Activated CD4-positive, alpha-beta T cell treated with anti-CD3 and anti-CD28 coated beads, Interleukin-2, Interleukin-6, amounts not matched to agents 100 ng/mL and 50 ng/mL, durations not matched to agents 16 hours and 8 hours (primary cell): ENCODE measurements around the gene NFIA.
"Not testable (repeated sequence)": the region's sequence is repeated elsewhere in the genome, so short reads cannot be mapped to it uniquely, and the experiment has no call there.

Source experiments
- DNase-seq: peaks from one replicate; pipeline ENCODE4 v3.0.0-alpha.2; 2020

The NFIA gene

DNA sequence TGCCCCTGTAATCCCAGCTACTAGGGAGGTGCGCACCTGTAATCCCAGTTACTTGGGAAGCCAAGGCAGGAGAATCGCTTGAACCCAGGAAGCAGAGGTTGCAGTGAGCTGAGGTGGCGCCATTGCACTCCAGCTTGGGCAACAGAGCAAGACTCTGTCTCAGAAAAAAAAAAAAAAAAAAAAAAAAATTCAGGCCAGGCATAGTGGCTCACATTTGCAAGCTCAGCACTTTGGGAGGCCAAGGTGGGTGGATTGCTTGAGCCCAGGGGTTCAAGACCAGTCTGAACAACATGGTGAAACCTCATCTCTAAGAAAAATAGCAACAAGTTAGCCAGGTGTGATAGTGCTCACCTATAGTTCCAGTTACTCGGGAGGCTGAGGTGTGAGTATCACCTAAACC lies 20.8 kb upstream of the NFIA start:
- DNase-seq: not testable (repeated sequence)

DNA sequence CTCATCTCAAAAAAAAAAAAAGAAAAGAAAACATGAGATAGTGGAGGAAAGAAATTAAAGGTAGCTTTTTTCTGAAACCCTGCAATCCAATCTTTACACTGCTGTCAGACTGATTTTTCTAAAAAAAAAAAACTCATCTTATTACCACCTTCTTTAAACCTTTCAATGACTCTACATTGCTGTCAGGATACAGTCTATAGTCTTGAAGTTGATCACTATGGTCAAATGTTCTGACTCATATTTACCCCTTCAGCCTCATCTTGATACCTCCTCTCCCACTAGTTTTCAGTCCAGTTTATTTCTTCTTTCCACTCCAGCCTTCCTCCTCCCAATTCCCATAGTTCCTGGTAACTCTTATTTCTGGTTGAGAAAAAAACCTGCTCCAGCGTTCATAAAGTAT lies 17.7 kb upstream of the NFIA start:
- DNase-seq: no peak

DNA sequence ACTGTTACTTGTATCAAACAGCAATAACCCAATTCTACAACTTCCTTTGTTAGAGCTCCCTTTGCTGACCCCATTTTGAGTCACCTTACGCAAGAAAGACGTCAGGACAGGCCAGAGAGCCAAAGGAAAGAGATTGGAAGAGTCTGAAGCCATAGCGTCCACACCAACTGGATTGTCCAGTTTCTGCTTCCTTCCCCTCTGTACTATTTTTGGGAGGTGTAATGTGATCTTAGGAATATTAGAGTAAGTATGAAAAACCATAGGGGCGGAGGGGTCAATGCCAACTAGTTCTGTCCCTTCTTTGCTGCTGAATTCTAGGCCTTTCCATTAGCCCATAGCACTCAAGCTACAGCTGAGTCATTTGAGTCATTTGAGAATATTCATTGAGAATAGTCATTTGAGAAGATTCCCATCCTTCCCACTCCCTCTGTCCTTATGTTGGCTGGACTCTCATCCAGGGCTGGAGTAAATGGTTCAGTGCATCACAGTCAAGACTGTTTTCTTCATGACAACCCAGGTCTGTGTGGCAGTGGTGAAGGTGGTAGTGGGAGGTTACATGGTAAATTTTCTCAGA lies 14.8 kb upstream of the NFIA start:
- no peak for DNase-seq

DNA sequence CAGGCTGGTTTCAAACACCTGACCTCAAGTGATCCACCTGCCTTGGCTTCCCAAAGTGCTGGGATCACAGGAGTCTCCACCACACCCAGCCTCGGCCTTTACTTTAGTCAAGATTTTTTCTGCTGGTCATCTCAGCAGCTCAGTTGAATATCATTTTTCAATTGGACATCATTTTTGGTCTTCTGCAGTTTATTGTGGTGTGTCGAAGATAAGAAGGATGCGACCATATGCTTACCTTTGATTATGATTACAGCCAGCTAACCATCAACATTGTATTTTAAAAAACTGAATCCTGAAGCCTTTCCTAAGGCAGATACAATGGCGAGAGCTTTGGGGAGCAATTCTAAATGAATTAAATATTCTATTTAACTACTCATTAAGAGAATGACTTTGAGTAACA lies 12.3 kb upstream of the NFIA start:
- DNase-seq: no peak

DNA sequence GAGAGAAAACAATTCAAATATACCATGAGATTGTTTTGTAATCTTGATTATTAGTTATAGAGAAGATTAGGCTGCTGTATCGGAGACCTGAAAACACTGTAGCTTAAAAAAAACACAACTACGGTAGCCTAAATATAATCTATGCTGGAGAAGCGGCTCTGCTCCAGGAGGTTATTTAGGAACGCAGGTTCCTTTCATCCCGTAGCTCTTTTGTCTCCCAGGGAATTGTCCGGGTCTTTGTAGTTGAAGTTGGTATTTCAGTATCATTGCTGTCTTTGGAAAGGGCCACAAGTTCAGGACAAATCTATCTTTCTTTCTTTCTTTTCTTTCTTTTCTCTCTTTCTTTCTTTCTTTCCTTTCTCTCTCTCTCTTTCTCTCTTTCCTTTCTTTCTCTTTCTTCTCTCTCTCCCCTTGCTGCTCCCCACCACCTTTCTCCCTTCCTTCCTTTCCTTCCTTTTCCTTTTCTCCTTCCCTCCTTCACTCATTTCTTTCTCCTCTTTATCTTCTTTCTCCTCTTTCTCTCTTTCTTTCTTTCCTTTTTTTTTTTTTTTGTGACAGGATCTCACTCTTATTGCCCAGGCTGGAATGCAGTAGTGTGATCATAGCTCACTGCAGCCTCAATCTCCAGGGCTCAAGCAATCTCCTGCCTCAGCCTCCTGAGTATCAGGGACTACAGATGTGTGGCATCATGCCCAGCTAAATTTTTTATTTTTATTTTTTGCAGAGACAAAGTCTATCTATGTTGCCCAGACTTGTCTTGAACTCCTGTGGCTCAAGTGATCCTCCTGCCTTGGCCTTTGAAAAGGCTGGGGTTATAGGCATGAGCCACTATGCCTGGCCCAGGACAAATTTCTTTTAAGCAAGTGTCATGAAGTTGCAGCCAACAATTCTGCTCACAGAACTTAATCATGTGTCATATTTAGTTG lies 10.9 kb upstream of the NFIA start:
- no peak for DNase-seq

DNA sequence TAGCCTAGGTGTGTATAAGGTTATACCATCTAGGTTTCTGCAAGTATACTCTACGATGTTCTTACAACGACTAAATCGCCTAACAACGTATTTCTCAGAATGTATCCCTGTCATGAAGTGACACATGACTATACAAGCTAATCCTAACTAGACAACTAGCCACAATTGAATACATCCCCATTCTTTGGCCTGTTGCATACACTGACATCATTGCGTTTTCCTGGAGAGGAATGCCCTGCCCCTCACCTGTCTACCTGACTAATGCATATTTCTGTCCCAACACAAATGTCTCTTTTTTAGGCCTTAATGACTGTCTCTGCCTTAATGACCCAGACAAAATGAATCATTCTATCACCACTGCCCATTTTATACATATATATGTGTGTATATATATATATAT lies 8.5 kb upstream of the NFIA start:
- no peak for DNase-seq

DNA sequence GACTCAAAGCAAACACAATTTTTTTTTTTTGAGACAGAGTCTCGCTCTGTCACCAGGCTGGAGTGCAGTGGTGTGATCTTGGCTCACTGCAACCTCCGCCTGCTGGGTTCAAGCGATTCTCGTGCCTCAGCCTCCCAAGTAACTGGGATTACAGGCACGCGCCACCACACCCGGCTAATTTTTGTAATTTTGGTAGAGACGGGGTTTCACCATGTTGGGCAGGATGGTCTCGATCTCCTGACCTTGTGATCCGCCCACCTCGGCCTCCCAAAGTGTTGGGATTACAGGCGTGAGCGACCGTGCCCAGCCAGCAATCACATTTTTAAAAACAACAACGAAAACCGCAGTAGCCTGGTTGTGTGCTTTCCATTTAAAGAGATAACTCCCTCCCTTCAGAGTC lies 6.5 kb upstream of the NFIA start:
- DNase-seq: not testable (repeated sequence)

DNA sequence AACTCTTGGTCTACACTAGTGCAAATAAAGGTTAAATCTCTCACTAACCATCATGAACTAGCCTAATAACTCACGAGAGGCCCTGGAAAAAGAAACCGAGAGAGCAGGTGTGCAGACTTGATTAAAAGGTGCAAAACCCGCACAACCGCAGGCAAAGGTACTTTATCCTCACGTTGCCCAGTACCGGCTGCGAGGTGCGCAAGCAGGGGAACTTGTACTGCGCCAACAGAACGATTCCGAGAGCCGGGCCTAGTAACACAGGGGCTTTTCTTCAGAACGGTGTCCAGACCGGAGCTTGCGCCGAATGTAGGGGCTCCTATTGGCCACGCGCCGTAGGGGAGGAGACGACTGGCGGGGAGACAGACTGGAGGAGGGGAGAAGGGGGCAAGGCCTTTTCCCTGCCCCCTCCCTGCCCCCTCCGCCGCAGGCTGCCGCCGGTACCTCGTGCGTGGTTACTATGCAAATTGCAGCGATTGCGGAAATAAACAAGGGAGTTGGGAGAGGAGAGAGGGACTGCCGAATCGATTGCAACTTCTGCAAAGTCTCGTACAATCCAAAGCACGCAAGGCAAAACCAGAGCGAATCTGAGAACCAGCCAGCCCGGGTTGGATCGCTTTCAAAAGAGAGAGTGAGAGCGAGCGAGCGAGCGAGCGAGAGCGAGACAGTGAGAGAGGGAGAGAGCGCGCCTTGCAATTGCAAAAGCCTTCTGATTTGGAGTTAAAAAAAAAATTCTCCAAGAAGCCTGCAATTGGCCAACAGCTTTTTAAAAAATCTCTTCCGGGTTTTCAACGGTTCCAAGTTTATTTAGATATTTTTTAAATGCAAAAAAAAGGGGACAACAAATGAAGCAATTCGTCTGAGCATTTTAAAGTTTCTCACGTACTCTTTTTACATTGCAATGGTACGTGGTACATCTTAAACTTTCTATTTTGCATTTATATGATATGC lies 5.4 kb upstream of the NFIA start:
- peak; percentile 84 for DNase-seq

DNA sequence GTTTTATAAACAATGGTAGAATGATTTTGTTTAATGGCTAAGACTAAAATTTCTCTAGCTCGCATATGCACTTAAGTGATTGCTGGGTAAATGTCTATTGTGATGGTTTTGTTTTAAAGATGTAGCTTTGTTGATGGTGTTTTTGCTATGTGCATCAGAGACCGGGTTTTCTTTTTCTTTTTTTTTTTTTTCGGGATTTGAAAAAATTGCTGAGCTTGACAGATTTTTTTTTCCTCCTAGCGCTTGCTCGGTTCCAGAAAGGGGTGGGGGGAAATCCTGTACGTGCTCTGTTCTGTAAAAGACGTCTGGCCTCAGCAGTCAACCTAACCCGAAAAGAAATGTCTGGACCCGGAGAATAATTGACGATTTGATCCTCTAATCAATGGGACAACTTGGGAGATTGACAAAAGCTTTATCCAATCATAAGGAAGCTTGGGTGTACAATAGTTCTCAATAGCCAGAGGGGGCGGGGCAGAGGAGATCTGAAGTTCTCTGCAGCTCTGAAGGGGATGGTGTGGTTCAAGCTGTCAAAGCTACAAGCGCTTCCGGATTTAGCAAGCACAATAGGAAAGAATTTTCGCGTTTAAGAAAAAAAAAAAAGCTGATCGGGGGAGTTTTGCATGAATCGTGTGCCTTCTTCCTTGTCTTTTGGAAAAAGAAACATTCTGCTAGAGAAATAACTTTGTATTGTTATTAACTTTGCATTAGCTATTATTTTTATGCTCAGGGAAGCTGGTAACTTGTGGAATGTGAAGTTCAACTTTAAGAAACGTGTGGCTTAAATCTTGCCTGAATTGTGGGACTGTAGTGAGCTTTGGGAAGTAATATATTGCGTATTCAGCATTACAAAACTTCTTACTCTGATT lies 4.5 kb upstream of the NFIA start:
- DNase-seq: peak; percentile 96

DNA sequence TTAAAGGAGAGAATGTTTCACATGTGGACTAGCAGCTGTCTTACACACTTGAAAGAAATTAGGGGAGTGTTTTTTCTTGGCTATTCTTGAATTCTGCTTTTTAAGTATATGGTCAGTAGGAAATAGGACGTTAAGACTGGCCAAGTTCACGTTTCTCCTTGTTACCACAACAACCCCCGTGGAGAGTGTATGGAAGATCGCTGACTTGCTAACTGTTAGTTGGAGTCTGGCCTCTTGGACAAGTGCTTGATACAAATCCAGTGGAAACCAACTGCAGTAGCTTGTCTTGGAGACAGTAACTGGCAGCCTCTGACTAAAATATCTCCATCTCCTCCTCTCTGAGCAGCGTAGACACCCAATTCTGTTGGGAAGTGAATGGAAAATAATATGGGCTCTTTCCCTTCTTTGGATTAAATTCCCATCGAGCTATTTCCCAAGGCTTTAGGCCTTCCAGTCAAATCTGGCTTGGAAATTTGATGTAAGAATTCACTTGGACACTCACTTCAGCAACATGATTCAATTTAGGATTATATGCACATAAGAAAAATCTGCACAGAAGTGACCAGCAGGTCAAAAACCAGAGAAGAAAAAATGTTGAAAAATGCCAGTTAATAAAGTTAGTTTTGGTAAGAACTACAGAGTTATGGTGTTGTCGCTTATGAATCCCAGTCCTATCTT lies 3.6 kb upstream of the NFIA start:
- DNase-seq: no peak

DNA sequence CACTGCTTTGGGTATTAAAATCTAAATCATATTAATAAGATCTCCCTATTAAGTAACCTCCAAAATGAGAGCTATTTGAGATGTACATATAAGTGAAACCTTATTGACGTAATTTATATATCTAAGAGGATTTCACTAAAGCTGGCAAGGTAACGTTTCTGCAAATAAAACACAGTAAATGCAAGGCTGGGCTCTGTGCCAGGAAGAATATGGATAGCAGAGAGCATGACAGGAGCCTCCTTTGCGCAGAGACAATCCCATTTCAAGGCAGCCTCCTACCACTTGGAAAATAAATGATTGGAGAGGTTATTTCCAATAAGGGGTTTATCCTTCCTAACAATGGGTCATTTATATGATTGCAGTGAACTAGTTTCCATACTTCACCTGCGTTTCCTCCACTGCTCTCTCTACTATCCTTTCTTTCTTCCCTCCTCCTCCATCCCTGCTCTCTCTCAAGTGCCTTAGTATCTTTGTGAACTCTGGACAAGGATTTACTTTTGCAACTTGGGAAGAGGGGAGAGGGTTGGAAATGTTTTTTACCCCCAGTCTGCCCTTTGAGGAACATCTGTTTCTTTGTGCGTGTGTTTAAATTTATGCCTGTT lies 3.0 kb upstream of the NFIA start:
- DNase-seq: no peak

DNA sequence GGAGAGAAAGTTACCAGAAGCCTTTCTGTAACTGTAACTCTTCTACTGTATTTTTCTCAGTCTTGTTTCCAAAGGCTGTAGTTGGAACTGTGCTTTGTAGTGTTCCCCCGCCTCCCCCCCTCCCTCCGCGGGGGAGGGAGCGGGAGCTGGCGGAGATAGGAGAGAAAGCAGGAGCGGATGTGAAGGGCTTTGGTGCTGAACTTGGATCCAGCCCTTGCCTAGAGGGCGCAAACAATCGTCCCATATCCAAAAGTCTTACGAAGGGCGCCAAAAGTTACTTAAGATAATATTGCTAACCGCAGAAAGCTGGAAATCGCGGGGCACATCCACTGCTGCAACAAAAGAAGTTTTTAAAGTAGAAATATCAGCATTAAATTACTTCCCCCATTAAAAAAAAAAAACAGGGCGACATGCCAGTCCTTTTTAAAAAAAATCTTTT lies 2.4 kb upstream of the NFIA start:
- no peak for DNase-seq

DNA sequence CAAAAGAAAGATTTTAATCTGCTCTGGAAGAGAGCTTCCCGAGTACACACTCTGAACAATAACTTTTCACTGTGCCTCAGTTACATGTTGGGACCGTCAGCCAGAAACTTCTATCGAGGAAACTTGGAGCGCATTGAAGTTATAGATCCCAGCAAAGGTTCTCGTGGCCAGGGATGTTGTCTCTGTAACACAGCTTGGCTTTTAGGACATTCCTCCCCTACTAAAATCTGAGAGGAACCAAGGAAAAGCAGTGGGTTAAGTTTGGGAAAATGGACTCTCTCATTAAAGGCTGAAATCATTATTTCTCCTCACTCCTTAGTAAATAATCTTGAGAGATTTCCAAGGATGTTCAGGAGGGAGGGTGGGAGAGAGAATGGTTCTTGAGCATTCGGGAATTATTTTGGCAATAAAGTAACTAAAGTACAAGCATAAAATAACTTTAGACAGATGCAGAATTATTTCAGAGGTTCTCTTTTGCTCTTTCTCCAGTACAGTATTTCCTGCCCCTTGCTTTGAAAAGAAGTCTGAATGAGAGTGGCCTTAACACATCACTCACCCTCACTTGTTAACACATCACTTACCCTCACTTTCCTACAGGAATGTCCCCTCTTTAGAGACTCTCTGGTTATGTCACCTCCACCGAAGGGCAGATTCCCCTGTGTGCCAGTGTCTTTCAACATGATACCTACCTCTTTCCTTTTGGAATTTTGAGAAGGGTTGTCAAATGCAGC lies 1.8 kb upstream of the NFIA start:
- DNase-seq: no peak

DNA sequence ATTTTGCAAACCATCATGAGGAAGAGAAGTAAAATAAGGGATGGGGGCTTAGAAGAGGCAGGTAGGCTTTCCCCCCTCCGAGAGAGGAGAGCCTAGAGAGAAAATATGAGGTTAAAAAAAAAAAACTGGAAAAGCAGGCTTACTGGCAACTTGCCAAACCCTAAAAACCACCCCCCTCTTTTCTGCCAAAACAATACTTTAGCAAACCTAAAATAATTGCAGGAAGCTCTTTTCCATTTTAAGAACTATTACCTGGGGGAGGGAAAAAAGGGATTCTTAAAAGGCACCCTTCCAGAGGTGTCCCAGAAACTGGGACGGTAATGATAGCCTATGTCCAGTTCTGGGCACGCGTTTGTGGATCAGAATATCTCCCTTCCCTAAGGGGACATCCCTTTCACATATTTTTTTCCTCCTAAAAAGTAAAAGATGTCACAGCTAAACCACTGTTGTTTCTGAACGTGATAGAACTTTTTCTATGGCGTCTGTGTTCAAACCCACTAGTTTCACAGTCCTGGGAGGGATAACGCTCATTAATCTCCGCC lies 1.1 kb upstream of the NFIA start:
- no peak for DNase-seq

DNA sequence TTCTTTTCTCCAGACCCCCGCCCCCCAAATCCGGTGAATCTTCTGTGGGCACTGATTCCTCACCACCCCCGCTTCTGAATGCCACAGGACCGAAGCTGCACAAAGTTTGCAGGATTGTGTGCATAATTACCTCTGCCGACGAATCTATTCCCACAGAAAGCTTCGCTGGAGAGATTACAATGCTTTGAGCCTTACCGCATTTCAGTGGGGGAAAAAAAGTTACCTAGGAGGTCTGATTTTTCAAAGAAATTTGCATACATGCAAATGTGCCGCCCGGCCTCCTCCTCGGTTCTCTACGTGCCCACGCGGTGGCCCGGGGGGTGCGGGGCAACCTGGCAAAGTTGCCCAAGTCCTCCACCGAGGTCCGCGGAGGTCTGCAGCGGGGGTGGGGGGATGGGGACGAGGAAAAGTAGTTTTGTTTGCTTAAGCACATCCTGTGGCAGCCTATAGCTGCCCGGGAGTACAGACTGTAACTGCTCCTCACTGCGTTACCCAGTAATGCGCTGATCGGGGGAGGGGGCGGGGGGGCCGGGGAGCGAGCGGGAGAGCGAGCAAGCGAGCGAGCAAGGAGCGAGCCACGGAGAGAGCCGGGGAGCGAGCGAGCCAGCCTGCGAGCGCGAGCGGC lies 563 bp upstream of the NFIA start:
- peak; percentile 29 for DNase-seq

DNA sequence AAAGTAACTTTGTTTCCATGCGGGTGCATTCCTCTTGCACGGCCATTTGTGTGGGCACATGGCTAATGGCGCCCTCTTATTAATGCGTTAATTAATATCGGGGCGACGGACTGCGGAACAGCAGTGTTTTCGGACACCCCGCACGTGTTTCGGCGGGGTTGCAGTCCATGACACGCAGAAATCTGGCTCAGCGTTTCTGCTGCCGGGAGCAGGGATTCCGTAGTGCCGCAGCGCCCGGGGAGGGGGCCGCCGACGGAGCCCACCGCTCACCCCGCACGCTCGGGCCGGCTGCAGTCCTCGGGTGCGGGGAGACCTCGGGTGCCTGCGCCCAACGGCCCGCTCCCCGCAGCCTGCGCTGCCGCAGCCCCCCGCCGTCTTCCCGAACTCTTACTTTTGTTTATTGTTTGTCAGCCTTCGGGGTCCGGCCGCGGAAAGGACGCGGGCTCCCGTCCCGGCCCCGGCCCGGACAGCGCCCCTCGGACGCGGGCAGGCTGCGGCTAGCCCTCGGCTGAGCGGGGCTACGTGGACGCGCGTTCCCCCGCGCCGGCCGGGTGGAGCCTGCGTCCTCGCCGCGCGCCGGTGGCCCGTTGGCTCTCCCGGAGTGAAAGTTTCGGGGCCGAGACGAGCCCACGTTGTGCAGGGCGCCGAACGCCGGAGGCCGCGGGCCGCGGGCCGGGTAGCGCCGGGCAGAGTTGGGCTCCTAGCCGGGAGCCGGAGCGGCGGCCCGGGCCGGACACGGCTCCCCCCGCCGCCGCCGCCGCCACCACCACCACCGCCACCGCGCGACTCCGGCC lies 849 bp downstream of the NFIA start:
- DNase-seq: peak; percentile 13

DNA sequence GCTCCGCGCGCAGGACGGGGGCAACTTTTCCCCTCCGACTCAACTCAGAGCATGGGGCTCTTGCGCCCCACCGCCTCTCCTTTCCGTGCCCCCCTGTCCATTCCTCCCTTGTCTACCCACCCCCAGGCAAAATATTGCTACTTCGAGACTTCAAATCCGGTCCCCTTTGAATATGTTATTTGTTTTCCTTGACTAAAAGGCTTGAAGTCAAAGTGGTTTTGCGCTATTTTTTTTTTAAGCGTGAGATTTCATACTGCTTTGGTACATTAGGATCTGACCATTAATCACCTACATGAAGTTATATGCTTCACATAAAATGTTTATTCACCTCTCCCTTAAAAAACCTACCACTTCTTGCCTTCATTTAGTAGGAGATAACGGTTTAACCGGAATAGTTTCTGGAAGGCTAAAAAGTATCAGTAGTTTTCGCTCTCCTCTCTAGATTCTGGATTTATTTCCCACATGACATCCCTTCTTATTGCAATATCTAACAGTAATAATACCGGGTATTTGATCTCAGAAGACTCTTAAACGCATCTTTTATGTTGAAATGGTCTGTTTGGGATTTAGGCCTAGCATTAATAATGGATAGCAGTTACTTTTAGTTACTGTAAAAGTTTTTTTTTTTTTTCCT lies 1.6 kb downstream of the NFIA start:
- no peak for DNase-seq

DNA sequence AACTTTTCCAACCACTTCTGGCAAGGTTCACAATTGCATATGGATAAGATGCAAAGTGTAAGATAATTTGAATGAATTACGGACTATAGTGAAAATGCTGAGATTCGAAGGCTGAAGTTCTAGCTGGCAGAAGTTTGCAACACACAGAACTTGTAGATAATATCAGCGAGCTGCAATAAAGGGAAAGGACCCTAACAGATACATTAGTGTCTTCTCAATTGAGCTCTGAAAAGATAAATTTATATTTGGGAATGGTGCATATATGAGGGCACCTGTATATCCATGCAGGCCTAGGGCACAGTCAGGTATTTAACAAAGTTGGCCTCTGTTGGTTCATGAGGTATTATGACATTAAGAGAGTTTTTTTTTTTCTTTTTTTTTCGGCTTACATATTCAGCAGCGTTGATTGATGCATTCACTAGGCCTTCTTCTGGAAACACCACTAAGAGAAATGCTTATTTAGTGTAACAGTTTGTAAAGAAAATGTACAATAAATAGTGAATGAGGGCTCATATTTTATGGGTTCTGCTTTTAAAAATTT lies 2.2 kb downstream of the NFIA start:
- DNase-seq: no peak
